G401 (cell line): ENCODE results near the gene PSORS1C1. TPM values are rescaled to one million over a fixed set of nuclear protein-coding genes. Genes with fewer than 3 reads are reported as not detected.
A peak's percentile ranks its signal among the peaks of the same experiment; 100 is the strongest.
"Not testable (repeated sequence)": the region's sequence is repeated elsewhere in the genome, so short reads cannot be mapped to it uniquely, and the experiment has no call there.

Experiments
- DNase-seq: peaks from one replicate; pipeline ENCODE4 v3.0.0-alpha.2; 2015; ENCODE audit warnings: low spot score
- in situ Hi-C: cut with HindIII; loops from 2 replicates; pipeline ENCODE4 v1.10.0; 2016; ENCODE audit warnings: low sequenced_read_pairs, mixed read lengths
- total RNA-seq: library from RNA; depleted of rRNA; stranded (reverse); fragments of >200 nt; shearing (Covaris generic); gene quantifications from 2 replicates; pipeline ENCODE4 v1.2.3, GENCODE V29; 2014; rRNA removed

PSORS1C1 gene
- total RNA-seq, result not detected in 2 replicates

DNA sequence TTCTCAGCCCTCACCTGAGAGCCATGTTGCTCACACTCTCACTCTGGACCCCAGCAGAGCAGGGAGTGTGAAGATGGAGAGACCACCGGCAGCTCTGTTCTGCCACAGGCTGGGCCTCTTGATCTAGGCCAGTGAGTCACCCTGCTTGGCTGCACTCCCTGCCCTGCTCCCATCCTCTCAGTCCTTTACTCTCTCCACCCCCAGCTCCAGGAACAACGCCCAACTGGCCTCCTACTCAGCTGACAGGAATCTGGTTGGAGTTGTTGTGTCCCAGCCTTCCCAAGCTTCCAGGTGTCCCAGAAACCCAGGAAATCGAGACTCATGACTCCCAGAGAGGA lies at the start of gene PSORS1C1:
Gene PSORS1C1 (plus strand): TSS at position 260 of the 338 bp plus-strand sequence. CDS start 14,833 bp downstream, outside the sequence.
- in situ Hi-C loops, result no loop called here
- DNase-seq, result peak; percentile 23

DNA sequence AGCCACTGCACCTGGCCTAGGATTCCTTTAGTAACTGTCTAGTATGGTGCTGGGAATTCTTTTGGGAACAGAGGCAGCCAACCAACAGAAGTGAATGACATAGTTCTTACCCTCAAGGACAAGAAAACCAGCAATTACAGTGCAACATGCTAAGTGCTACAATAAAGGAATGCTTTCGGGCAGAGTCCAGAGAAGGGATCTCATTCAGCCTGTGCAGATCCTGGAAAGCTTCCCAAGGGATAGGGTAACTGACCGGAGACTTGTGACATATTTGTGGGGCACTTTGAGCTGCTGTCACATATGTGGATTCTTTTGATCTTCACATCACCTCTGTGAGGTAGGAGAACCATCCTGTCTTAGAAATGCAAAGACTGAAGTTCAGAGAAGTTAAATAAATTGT lies 49.0 kb upstream of the PSORS1C1 start:
- no peak for DNase-seq
- in situ Hi-C loops, result no loop called here

GRCh38 chr6:31067028-31067427 lies 47.6 kb upstream of the PSORS1C1 start:
- in situ Hi-C loops, DNase-seq: not testable (repeated sequence)

GRCh38 chr6:31067891-31068668 lies 46.5 kb upstream of the PSORS1C1 start:
- in situ Hi-C loops, DNase-seq: not testable (repeated sequence)

DNA sequence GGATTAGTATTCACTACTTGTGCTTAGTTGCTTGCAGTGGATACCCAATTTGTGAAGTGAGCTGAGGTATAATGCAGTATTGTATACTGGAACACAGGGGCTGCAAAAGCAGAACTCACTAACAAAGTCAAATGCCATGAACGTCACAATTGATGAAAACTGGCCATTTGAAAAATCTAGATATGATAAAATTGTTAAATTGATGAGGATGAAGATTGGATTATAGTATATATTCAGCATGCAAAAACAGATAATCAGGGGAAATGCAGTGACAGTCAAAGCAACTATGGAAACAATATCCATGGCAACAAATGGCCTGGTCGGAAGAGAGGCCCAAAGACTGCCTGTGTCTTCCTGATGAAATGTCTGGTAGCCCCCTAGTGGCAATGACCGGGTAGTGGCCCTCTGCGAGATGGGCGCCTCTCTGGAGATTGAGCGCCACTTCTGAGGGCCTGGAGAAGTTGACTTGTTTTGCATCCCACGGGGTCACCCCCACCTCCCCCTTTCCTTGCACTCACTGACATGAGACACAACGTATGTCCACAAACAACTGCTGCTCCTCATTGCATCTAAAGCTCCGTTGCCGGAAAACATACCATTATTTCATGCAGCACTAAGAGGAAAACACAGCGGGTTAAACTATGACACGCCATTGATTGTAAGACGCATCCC lies 45.8 kb upstream of the PSORS1C1 start:
- peak; percentile 58 for DNase-seq
- in situ Hi-C loops, result no loop called here

GRCh38 chr6:31070711-31071197 lies 43.8 kb upstream of the PSORS1C1 start:
- in situ Hi-C loops, result no loop called here
- DNase-seq, result peak; percentile 67

DNA sequence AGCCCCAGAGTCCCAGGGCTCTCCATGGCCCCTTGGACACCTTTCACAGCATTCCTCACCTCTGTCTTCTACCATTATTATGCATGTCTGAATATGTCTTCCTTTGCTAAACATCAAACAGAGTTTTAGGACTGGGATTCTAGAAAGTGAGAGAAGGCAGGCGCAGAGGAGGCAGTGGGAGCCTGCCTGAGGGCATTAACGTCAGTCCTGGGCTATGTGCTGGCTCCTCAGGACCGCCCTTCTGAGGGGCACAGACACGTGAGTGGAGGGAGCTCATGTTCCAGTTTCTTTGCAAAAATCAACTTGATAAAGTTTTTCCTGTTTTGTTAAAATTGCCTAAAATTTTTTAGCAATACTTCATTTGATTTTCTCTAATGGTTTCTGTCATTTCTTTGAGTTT lies 40.2 kb upstream of the PSORS1C1 start:
- in situ Hi-C loops, result no loop called here
- DNase-seq, result no peak

DNA sequence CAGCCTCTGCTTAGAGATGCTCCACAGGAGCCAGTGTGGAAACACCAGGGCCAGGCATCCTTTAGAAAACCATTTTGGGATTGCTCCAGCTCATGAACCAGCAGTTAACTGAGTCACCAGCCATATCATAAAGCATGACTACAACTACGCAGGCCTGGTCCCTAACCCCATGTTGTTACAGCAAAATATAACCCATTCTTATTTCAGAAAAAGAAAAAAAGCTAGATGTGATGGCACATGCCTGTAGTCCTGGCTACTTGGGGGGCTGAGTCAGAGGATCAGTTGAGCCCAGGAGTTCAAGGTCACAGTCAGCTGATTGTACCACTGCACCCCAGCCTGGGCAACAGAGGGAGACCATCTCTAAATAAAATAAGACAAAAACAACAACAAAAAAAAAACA lies 39.1 kb upstream of the PSORS1C1 start:
- in situ Hi-C loops, result no loop called here
- DNase-seq, result no peak

GRCh38 chr6:31076611-31077010 lies 38.0 kb upstream of the PSORS1C1 start:
- in situ Hi-C loops, result no loop called here
- DNase-seq, result no peak

DNA sequence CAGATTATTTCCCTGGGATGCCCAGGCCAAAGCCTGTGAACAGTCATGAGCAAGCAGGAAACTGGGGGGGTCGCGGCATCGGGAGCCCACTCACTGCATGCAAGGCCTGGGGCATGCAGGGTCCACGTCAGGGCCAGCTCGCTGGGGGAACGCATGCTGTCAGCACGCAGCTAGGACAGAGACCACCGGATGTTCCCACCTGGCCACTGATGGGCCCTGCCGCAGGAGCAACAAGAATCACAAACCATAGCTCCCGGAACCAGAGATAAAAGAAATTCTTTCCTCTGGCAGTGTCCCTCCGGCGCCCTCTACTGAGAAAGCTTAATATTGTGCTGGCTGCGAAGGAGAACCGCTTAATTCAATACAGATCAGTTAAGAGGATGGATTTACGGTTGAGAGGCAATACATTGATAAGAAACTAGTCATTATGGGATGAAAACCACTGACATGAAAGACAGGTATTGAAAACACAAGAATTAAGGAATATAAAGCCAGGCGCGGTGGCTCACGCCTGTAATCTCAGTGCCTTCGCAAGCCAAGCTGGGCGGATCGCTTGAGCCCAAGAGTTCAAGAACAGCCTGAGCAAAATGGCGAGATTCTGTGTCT lies 34.8 kb upstream of the PSORS1C1 start:
- in situ Hi-C loops, result no loop called here
- DNase-seq, result peak; percentile 83

GRCh38 chr6:31081872-31082271 lies 32.7 kb upstream of the PSORS1C1 start:
- in situ Hi-C loops, result no loop called here
- no peak for DNase-seq

- in situ Hi-C loops, result no loop called here
- no peak for DNase-seq
Observed at GRCh38 chr6:31083742-31084354, 30.8 kb upstream of the PSORS1C1 start.

DNA sequence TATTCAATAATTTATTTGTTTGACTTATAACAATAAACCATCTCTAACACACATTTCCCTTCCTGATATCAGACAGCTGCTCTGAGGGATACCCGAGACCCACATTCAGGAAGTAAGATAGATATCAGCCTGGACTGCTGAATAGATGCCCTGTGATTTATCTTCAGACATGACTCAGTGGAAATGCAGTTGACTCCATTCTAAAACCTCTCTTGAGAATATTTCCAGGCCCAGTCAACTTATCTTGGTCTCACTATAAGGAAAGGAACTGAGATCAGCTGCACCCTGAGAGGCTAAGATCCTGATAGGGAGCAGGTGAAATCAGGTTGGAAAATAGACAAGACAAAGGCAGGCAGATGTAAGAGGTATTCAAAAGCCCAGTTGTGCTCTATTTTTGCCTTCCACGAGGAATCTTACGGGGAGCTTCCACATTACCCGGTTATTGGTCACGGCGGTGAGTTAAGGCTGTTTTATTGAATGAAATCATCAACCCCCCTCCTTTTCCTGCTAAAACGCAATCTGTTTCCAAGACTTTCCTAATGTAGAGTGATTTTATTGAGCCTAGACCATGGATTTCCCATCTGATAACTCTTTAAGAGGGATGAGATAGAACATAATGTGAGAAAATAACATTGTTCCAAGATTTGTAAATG lies 27.7 kb upstream of the PSORS1C1 start:
- no peak for DNase-seq
- in situ Hi-C loops, result no loop called here

DNA sequence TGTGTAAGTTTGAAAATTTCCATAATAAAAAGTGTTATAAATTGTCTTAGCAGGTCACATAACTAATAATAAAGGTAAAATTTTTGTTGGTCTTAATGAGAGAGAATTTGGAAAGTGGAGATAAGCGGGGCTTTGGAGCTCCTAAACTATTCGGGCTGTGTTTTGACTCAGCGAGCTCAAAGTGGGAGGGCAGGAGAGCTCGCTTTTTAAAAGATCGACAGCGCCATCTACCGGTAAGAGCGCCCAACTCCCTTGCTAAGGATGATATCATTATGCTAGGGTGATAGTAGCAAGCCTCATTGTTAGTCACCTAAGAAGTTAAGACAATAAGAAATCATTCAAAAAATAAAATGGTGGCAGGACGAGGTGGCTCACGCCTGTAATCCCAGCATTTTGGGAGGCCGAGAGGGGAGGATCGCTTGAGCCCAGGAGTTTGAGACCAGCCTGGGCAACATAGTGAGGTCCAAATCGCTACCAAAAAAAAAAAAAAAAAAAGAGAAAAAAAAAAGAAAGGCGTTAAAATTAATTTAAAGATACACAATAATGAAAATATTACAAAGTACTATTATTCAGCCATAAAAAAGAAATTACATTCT lies 27.0 kb upstream of the PSORS1C1 start:
- in situ Hi-C loops, result no loop called here
- DNase-seq, result peak; percentile 93

DNA sequence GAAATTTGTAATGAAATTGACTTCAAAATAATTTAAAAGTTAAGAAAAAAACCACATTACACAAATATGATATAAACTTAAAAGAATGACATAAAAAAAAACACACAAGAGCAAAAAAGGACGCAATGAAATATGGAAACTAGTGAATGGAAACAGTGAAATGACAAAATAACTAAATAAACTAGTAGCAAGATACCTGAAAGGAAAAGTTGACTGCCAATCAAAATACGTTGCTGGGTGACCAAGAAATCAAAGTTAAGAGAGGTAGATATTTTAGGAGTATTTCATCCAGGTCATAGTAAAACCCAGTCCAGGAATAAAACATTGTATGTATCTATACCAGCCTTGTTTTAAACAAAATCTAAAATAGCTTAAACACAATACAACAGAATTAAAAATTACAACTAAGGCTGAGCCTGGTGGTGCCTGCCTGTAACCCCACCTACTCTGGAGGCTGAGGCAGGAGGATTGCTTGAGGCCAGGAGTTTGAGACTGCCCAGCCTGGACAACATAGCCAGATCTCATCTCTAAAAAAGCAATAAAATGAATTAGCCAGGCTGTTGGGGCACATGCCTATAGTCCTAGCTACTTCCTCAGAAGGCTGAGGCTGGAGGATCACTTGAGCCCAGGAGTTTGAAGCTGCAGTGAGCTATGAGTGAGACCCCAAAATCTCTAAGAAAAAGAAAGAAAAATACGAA lies 24.2 kb upstream of the PSORS1C1 start:
- in situ Hi-C loops, result no loop called here
- no peak for DNase-seq

DNA sequence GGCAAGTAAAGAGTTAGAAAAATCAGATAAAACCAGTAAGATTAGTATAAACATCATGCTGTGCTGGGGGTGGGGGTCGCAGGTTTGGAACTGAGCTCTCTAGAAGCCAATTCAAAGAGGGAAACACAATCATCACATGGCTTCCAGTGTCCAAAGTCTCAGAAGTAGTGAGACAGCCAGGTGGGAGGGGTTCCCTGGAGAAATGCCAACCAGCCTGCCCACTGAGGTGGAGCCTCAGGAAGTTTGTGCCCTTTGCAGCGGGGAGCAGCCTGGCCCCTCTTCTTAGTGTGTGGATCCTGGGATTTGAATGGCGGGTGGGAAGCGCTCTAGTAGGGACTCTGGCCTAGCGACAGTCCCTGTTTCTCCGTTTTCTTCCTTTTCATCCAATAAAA lies 23.6 kb upstream of the PSORS1C1 start:
- DNase-seq, result no peak
- in situ Hi-C loops, result no loop called here

DNA sequence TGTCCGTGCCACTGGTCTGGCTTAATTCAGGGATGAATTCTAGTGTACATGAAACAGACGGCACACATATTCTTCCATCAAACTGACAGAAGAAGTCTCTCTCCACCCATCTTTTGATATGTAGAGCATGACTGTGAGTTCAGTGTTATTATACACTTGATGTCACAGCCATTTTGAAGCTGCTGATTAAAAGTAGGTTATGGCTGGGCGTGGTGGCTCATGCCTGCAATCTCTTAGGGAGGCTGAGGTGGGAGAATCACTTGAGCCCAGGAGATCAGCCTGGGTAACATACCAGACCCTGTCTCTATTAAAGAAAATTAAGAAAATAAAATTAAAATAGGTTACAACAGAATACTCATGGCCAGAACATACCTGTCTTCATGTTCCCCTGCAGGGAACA lies 22.9 kb upstream of the PSORS1C1 start:
- in situ Hi-C loops, result no loop called here
- DNase-seq, result no peak

DNA sequence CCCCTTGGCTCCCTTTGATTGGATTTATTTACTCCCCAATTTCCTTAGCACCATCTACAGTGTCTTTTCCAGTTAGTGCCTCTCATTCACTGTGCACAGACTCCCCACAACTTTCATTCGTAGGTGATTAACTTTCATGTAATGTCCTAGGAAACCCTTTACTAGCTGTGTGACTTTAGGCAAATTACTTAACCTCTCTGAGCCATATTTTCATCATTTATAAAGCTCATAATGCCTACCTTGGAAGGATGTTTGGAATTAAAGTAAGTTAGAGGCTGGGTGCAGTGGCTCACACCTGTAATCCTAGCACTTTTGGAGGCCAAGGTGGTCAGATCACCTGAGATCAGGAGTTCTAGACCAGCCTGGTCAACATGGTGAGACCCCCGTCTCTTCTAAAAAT lies 22.4 kb upstream of the PSORS1C1 start:
- in situ Hi-C loops, result no loop called here
- no peak for DNase-seq
